H1 (cell line): Measurements from ENCODE around the gene GRM4. TPM values are rescaled to one million over a fixed set of nuclear protein-coding genes. Genes with fewer than 3 reads are reported as not detected.
"Not testable (repeated sequence)": the region's sequence is repeated elsewhere in the genome, so short reads cannot be mapped to it uniquely, and the experiment has no call there.

ENCODE experiments used
- CTCF ChIA-PET: fragments of 300-600 bp; sonication (Branson Sonifier 250); formaldehyde crosslinking; loops from one replicate; lab custom pipeline; 2021; ENCODE audit not compliant: partially characterized antibody; lab: Charles Lee
- POLR2A ChIA-PET: fragments of 300-600 bp; sonication (Branson Sonifier 250); formaldehyde crosslinking; loops from one replicate; lab custom pipeline; 2021; ENCODE audit warnings: inconsistent platforms; ENCODE audit not compliant: partially characterized antibody; lab: Charles Lee
- DNase-seq, 2 experiments: peaks; one replicate each; pipeline versions ENCODE4 v3.0.0 to v3.0.0-alpha.2; 2010 to 2022; ENCODE audit warnings: low spot score in 2 of 2, low read depth in 1 of 2, mixed read lengths in 1 of 2
- FAIRE-seq: peaks from 2 replicates; lab custom pipeline; 2011; peaks lifted over from hg19 to GRCh38; lab: Jason Lieb, UNC
- H2AFZ ChIP-seq: 2 replicates; pipeline ENCODE4 v1.8.1; 2012; ENCODE audit warnings: low read length, inconsistent platforms
- H2AK5ac ChIP-seq: 2 replicates; pipeline ENCODE4 v1.6.1; 2013; ENCODE audit warnings: low read depth, low read length
- H2BK120ac ChIP-seq: replicated peaks from 2 replicates; pipeline ENCODE3; 2013; ENCODE audit warnings: low read depth, low read length, inconsistent platforms
- H2BK12ac ChIP-seq: 2 replicates; pipeline ENCODE4 v1.6.1; 2013; ENCODE audit warnings: low read depth, low read length
- H2BK15ac ChIP-seq: 2 replicates; pipeline ENCODE4 v1.6.1; 2013; ENCODE audit warnings: low read length
- H2BK20ac ChIP-seq: 2 replicates; pipeline ENCODE4 v1.6.1; 2013; ENCODE audit warnings: low read length
- H2BK5ac ChIP-seq: 2 replicates; pipeline ENCODE4 v1.6.1; 2013; ENCODE audit warnings: low read depth, low read length
- H3K14ac ChIP-seq: 2 replicates; pipeline ENCODE4 v1.6.1; 2013; ENCODE audit warnings: inconsistent platforms; ENCODE audit not compliant: insufficient read length
- H3K18ac ChIP-seq: 2 replicates; pipeline ENCODE4 v1.6.1; 2013; ENCODE audit warnings: low read length; ENCODE audit errors: extremely low read depth
- H3K23ac ChIP-seq: 2 replicates; pipeline ENCODE4 v1.6.1; 2013; ENCODE audit warnings: inconsistent platforms; ENCODE audit not compliant: insufficient read length
- H3K23me2 ChIP-seq: 2 replicates; pipeline ENCODE4 v1.6.1; 2013; ENCODE audit warnings: low read depth, low read length
- H3K27ac ChIP-seq: 2 replicates; pipeline ENCODE4 v1.6.1; 2011; ENCODE audit warnings: low read depth, low read length, inconsistent platforms
- H3K27me3 ChIP-seq, 4 experiments: replicated peaks in 1 of 4; 1 replicate in 1 of 4; 2 replicates in 3 of 4; pipeline versions ENCODE4 v1.6.1 to v1.8.1; 2011 to 2013; ENCODE audit warnings: low read length in 3 of 4, mild to moderate bottlenecking in 3 of 4, inconsistent platforms in 2 of 4, mixed read lengths in 2 of 4, moderate library complexity in 1 of 4; ENCODE audit not compliant: control insufficient read depth in 3 of 4, insufficient read depth in 3 of 4; ENCODE audit errors: extremely low read depth in 1 of 4
- H3K36me3 ChIP-seq, 4 experiments: 2 replicates each; pipeline versions ENCODE4 v1.6.1 to v1.8.1; 2011 to 2013; ENCODE audit warnings: mild to moderate bottlenecking in 4 of 4, low read length in 3 of 4, moderate library complexity in 2 of 4, control low read depth in 1 of 4, inconsistent platforms in 1 of 4; ENCODE audit not compliant: insufficient read depth in 4 of 4, control insufficient read depth in 2 of 4
- H3K4ac ChIP-seq: replicated peaks from 2 replicates; pipeline ENCODE3; 2013; ENCODE audit warnings: low read length, low read depth, mixed read lengths, inconsistent platforms; ENCODE audit not compliant: insufficient read length
- H3K4me1 ChIP-seq, 4 experiments: replicated peaks in 1 of 4; 1 replicate in 1 of 4; 2 replicates in 3 of 4; pipeline versions ENCODE4 v1.6.1 to v1.8.1; 2011 to 2013; ENCODE audit warnings: low read length in 3 of 4, inconsistent platforms in 2 of 4, mixed read lengths in 1 of 4; ENCODE audit not compliant: insufficient read depth in 4 of 4, control insufficient read depth in 3 of 4
- H3K4me2 ChIP-seq, 2 experiments: 2 replicates each; pipeline versions ENCODE4 v1.6.1 to v1.8.1; 2011 to 2013; ENCODE audit warnings: low read depth in 2 of 2, low read length in 2 of 2, control low read depth in 1 of 2, inconsistent platforms in 1 of 2, mild to moderate bottlenecking in 1 of 2; ENCODE audit not compliant: insufficient read depth in 1 of 2
- H3K4me3 ChIP-seq, 4 experiments: fragments of 200-600, 300-600 bp in 1 of 4; sonication (generic), shearing (Covaris generic), sonication (Bioruptor Twin) in 1 of 4; 2 replicates each; pipeline versions ENCODE4 v1.5.1 to v1.8.1; 2011 to 2016; ENCODE audit warnings: low read length in 4 of 4, low read depth in 3 of 4, control low read depth in 2 of 4, inconsistent platforms in 2 of 4, mild to moderate bottlenecking in 2 of 4, mixed read lengths in 1 of 4, moderate library complexity in 1 of 4; ENCODE audit not compliant: insufficient read depth in 2 of 4; ENCODE audit errors: extremely low read depth in 1 of 4
- H3K56ac ChIP-seq: replicated peaks from 2 replicates; pipeline ENCODE3; 2013; ENCODE audit warnings: low read depth, mild to moderate bottlenecking, mixed read lengths, low read length, inconsistent platforms; ENCODE audit not compliant: insufficient read length
- H3K79me1 ChIP-seq: 2 replicates; pipeline ENCODE4 v1.6.1; 2013; ENCODE audit warnings: low read depth, low read length, control low read depth
- H3K79me2 ChIP-seq, 2 experiments: 2 replicates each; pipeline versions ENCODE4 v1.6.1 to v1.8.1; 2012 to 2013; ENCODE audit warnings: low read length in 2 of 2, mild to moderate bottlenecking in 2 of 2, inconsistent platforms in 1 of 2; ENCODE audit not compliant: insufficient read depth in 2 of 2, control insufficient read depth in 1 of 2
- H3K9ac ChIP-seq, 4 experiments: replicated peaks in 1 of 4; 1 replicate in 1 of 4; 2 replicates in 3 of 4; pipeline versions ENCODE4 v1.6.1 to v1.8.1; 2011 to 2013; ENCODE audit warnings: low read depth in 3 of 4, low read length in 3 of 4, control low read depth in 2 of 4, mild to moderate bottlenecking in 2 of 4, moderate library complexity in 2 of 4, inconsistent platforms in 1 of 4; ENCODE audit errors: extremely low read depth in 1 of 4
- H3K9me3 ChIP-seq, 2 experiments: 2 replicates each; pipeline versions ENCODE4 v1.6.1 to v1.8.1; 2012 to 2013; ENCODE audit warnings: mild to moderate bottlenecking in 2 of 2, moderate library complexity in 2 of 2, control low read depth in 1 of 2, inconsistent platforms in 1 of 2, low read depth in 1 of 2, low read length in 1 of 2, mixed read lengths in 1 of 2; ENCODE audit not compliant: insufficient read depth in 2 of 2
- H4K20me1 ChIP-seq, 2 experiments: replicated peaks in 1 of 2; 2 replicates each; pipeline versions ENCODE3 to v1.8.1; 2011 to 2013; ENCODE audit warnings: inconsistent platforms in 2 of 2, low read length in 2 of 2, mild to moderate bottlenecking in 1 of 2; ENCODE audit not compliant: insufficient read depth in 2 of 2, control insufficient read depth in 1 of 2
- H4K5ac ChIP-seq: 2 replicates; pipeline ENCODE4 v1.6.1; 2013; ENCODE audit warnings: low read length, low read depth, mixed read lengths, inconsistent platforms; ENCODE audit not compliant: insufficient read length
- H4K8ac ChIP-seq: 2 replicates; pipeline ENCODE4 v1.8.0; 2013; ENCODE audit warnings: mild to moderate bottlenecking, moderate library complexity, low read length, inconsistent platforms; ENCODE audit not compliant: insufficient read depth; ENCODE audit errors: extremely low read depth
- H4K91ac ChIP-seq: replicated peaks from 2 replicates; pipeline ENCODE3; 2013; ENCODE audit warnings: low read length, mixed read lengths, inconsistent platforms; ENCODE audit not compliant: insufficient read length
- ATF2 ChIP-seq: IDR thresholded peaks from 2 replicates; pipeline ENCODE4 v1.6.1; 2012; ENCODE audit warnings: low read length, inconsistent platforms
- PHF8 ChIP-seq: fragments of 200-600 bp; sonication (generic); conservative IDR thresholded peaks from 2 replicates; pipeline ENCODE4 v1.7.1; 2012; ENCODE audit warnings: low read depth, mild to moderate bottlenecking, inconsistent platforms, low read length, moderate library complexity
- TAF1 ChIP-seq: IDR thresholded peaks from 2 replicates; pipeline ENCODE4 v1.6.1; 2011; ENCODE audit warnings: mild to moderate bottlenecking, low read depth, low read length
- WGBS, 2 experiments: shearing (Covaris generic) in 1 of 2; methylation state at CpG; one replicate each; pipeline versions ENCODE4 v1.1.6 to v1.1.7; 2013 to 2015; ENCODE audit warnings: low lambda C conversion rate in 2 of 2, mixed read lengths in 2 of 2, inconsistent platforms in 1 of 2, low coverage in 1 of 2, missing lambda C conversion rate in 1 of 2; ENCODE audit not compliant: insufficient replicate concordance in 2 of 2, insufficient coverage in 1 of 2, insufficient read length in 1 of 2; ENCODE audit errors: extremely low coverage in 1 of 2, missing lambda C conversion rate in 1 of 2; 5-methylcytosine and 5-hydroxymethylcytosine counted together
- polyA plus RNA-seq, 7 experiments: library from polyadenylated mRNA; depleted of rRNA in 3 of 7; stranded (reverse) in 5 of 7; unstranded in 2 of 7; fragments of >200 nt in 5 of 7; fragments of 200-250 nt in 2 of 7; gene quantifications; 1 replicate in 5 of 7; 2 replicates in 1 of 7; 4 replicates in 1 of 7; pipeline versions ENCODE4 v1.2.1 to v1.2.3, GENCODE V29; 2011 to 2013; ENCODE audit warnings: missing spikeins in 2 of 7, mixed read lengths in 2 of 7
- total RNA-seq: library from RNA; stranded (reverse); fragmentation: NEBNext Ultra II Directional; extraction: Animal tissue kit (Norgen Biotek cat#: 25700); gene quantifications from 2 replicates; pipeline ENCODE4 v1.2.1, GENCODE V29; 2021
- TF ChIP-seq, protein P1 (sequence below): IDR thresholded peaks from 2 replicates; pipeline ENCODE4 v1.6.1; 2012; ENCODE audit warnings: inconsistent platforms
- TF ChIP-seq, protein P2 (sequence below): IDR thresholded peaks from 2 replicates; pipeline ENCODE4 v1.6.1; 2011; ENCODE audit warnings: low read depth, mild to moderate bottlenecking, low read length; ENCODE audit not compliant: insufficient read depth

GRM4 gene
- total and polyA plus RNA-seq, 2 of the 8 experiments (the other 6 are each of a cell fraction or from before 2014, with no cell fraction given): 19.6 to 21.5 TPM

DNA sequence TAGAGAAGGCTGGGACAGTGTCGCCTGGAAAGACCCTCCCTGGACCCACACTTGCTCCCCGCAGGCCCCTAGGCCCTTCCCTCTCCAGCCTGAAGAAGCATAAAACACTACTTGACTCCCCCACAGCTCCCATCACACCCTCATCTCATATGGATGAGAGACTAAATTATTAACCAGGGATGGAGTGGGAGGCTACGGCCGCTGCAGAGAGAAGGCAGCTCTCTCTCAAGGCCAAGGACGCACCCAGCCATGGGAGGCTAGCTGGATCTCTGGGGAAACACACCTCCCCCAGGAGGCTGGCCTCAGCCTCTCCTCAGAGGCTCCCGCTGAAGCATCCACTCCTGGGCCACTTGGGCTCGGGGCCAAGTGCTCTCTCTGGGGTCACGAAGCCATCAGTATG, 102.5 kb downstream of the GRM4 start (continued):
- TF ChIP-seq, protein P1, sequence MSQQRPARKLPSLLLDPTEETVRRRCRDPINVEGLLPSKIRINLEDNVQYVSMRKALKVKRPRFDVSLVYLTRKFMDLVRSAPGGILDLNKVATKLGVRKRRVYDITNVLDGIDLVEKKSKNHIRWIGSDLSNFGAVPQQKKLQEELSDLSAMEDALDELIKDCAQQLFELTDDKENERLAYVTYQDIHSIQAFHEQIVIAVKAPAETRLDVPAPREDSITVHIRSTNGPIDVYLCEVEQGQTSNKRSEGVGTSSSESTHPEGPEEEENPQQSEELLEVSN: no peak
- TF ChIP-seq, protein P2, sequence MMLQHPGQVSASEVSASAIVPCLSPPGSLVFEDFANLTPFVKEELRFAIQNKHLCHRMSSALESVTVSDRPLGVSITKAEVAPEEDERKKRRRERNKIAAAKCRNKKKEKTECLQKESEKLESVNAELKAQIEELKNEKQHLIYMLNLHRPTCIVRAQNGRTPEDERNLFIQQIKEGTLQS: no peak
- no peak for TF ChIP-seq ATF2
- no peak for TF ChIP-seq PHF8
- no peak for TF ChIP-seq TAF1

DNA sequence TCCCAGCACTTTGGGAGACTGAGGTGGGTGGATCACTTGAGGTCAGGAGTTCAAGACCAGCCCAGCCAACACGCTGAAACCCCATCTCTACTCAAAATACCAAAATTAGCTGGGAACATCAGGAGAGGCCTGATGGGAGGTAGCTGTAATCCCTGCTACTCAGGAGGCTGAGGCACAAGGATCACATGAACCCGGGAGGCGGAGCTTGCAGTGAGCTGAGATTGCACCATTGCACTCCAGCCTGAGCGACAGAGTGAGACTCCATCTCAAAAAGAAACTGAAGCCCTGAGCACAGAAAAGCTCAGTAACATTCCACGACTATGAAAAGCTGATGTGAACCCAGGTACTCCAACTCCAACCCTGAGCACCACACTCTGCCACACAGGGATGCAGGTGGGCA, 103.9 kb downstream of the GRM4 start:
- not testable (repeated sequence) for H2BK15ac ChIP-seq, H4K8ac ChIP-seq, H3K36me3 ChIP-seq, H3K56ac ChIP-seq, H3K18ac ChIP-seq, H3K79me1 ChIP-seq, H4K91ac ChIP-seq, H2AFZ ChIP-seq, H2BK12ac ChIP-seq, H3K9ac ChIP-seq, H2BK20ac ChIP-seq, H3K27me3 ChIP-seq, H2AK5ac ChIP-seq, H3K4ac ChIP-seq, H3K23me2 ChIP-seq, H3K4me1 ChIP-seq, H3K4me3 ChIP-seq, DNase-seq, H2BK5ac ChIP-seq, H3K79me2 ChIP-seq, H2BK120ac ChIP-seq, H3K4me2 ChIP-seq, H4K5ac ChIP-seq, H3K23ac ChIP-seq, H3K14ac ChIP-seq, H3K27ac ChIP-seq, FAIRE-seq, H3K9me3 ChIP-seq
- peaks cover 2 to 11% of the 10 kb centered on the region in 2 experiments for H4K20me1 ChIP-seq
- POLR2A ChIA-PET: interaction anchor here (1.0 kb wide), 1 partner anchor 97 kb away, joined by 3 read pairs; no protein-coding TSS in a partner anchor
- CTCF ChIA-PET: interaction anchor here (1.0 to 3.9 kb wide), 9 partner anchors 13 to 113 kb away, joined by 3 to 22 read pairs (median 5); partner anchors contain the start of gene GRM4
- 88% methylated on average over 5 of the region's 5 CpGs; no CpG with 5 or more reads in 1 of the 2 experiments for WGBS, 2 experiments
